ENCODE data around the gene RFPL3.

DNA sequence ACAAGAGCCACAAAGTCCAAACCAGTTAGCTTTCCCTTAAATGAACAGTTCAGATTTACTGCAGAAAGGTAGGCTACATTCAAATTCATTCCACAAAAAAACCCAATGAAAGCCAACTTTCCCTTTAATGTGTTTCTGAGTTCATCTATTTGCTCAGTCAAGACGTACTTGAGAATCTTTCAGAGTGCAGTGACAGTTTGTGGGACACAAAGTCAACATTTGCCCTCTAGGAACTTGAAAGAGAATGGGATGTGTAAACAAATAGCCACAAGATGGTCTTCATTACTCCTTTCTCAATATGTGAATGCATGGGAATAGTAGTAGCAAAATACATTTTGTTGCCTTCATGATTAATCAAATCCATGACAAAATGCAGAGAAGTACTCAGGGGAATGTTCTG lies 38.6 kb downstream of the RFPL3 start:
- TF ChIP-seq, protein P1, sequence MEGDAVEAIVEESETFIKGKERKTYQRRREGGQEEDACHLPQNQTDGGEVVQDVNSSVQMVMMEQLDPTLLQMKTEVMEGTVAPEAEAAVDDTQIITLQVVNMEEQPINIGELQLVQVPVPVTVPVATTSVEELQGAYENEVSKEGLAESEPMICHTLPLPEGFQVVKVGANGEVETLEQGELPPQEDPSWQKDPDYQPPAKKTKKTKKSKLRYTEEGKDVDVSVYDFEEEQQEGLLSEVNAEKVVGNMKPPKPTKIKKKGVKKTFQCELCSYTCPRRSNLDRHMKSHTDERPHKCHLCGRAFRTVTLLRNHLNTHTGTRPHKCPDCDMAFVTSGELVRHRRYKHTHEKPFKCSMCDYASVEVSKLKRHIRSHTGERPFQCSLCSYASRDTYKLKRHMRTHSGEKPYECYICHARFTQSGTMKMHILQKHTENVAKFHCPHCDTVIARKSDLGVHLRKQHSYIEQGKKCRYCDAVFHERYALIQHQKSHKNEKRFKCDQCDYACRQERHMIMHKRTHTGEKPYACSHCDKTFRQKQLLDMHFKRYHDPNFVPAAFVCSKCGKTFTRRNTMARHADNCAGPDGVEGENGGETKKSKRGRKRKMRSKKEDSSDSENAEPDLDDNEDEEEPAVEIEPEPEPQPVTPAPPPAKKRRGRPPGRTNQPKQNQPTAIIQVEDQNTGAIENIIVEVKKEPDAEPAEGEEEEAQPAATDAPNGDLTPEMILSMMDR (IDR thresholded peaks at IDR 0.05): no peak
- no peak for TF ChIP-seq EZH2 (IDR thresholded peaks at IDR 0.05; ENCODE audit: borderline replicate concordance, insufficient read depth, low read depth, low read length, poor library complexity, severe bottlenecking)
